Uterus (tissue), 2 donors: ENCODE measurements around the gene JAZF1.

Source experiments
- POLR2A ChIP-seq, 2 donors: fragments of 450-650 bp; IDR thresholded peaks; one replicate each; pipeline ENCODE4 v1.6.1; 2016; ENCODE audit warnings: antibody characterized with exemption in 2 of 2, mild to moderate bottlenecking in 1 of 2, moderate library complexity in 1 of 2
- TF ChIP-seq, protein P1 (sequence below), 4 experiments: fragments of 200-600 bp in 2 of 4; fragments of 450-650 bp in 2 of 4; sonication (generic) in 2 of 4; IDR thresholded peaks; one replicate each; pipeline ENCODE4 v1.5.1; 2016 to 2019; ENCODE audit warnings: antibody characterized with exemption in 4 of 4, mild to moderate bottlenecking in 2 of 4, moderate library complexity in 1 of 4

DNA sequence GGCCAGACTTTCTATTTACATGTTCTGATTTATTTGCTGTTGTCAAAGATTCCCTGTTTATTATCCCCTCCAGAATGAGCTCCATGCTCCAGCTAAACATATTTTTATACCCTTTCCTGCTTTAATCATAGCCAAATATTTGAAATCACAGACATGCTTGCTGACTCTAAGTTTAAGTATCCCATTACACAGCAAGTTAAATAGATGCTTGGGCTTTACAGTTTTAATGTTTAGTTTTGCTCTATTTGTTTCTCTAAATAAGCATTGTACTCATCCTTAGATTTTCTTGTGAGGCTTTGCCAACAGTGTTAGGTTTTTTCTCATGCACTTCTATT is 243.9 kb downstream of the JAZF1 start:
- TF ChIP-seq, protein P1, sequence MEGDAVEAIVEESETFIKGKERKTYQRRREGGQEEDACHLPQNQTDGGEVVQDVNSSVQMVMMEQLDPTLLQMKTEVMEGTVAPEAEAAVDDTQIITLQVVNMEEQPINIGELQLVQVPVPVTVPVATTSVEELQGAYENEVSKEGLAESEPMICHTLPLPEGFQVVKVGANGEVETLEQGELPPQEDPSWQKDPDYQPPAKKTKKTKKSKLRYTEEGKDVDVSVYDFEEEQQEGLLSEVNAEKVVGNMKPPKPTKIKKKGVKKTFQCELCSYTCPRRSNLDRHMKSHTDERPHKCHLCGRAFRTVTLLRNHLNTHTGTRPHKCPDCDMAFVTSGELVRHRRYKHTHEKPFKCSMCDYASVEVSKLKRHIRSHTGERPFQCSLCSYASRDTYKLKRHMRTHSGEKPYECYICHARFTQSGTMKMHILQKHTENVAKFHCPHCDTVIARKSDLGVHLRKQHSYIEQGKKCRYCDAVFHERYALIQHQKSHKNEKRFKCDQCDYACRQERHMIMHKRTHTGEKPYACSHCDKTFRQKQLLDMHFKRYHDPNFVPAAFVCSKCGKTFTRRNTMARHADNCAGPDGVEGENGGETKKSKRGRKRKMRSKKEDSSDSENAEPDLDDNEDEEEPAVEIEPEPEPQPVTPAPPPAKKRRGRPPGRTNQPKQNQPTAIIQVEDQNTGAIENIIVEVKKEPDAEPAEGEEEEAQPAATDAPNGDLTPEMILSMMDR (IDR thresholded peaks at IDR 0.05) = no peak
- TF ChIP-seq POLR2A (IDR thresholded peaks at IDR 0.05) = no peak
